CD4-positive, alpha-beta memory T cell (primary cell): ENCODE measurements around the gene INTS7. TPM values are rescaled to one million over a fixed set of nuclear protein-coding genes. Genes with fewer than 3 reads are reported as not detected.
A peak's percentile ranks its signal among the peaks of the same experiment; 100 is the strongest.

Experiments used
- CTCF ChIA-PET: fragments of 350-600 bp; sonication (Branson Sonifier 250); formaldehyde crosslinking; loops from one replicate; lab custom pipeline; 2021; ENCODE audit warnings: inconsistent platforms; ENCODE audit not compliant: partially characterized antibody; lab: Charles Lee
- POLR2A ChIA-PET: fragments of 350-600 bp; sonication (Branson Sonifier 250); formaldehyde crosslinking; loops from one replicate; lab custom pipeline; 2021; ENCODE audit not compliant: partially characterized antibody; lab: Charles Lee
- DNase-seq, 5 donors: peaks; one replicate each; pipeline versions ENCODE4 v3.0.0 to v3.0.0-alpha.2; 2020 to 2022; ENCODE audit warnings: mixed read lengths in 1 of 5
- H3K27ac ChIP-seq: one replicate; pipeline ENCODE4 v1.7.0; 2013; ENCODE audit warnings: low read depth, low read length
- H3K27me3 ChIP-seq: 2 replicates; pipeline ENCODE4 v1.7.0; 2013; ENCODE audit warnings: mild to moderate bottlenecking, low read length, moderate library complexity; ENCODE audit not compliant: insufficient read depth
- H3K36me3 ChIP-seq: 2 replicates; pipeline ENCODE4 v1.7.0; 2013; ENCODE audit warnings: mild to moderate bottlenecking, low read length, moderate library complexity; ENCODE audit not compliant: insufficient read depth
- H3K4me1 ChIP-seq: 2 replicates; pipeline ENCODE4 v1.7.0; 2013; ENCODE audit warnings: mild to moderate bottlenecking, low read length, moderate library complexity; ENCODE audit not compliant: insufficient read depth
- H3K4me3 ChIP-seq, 2 donors: one replicate each; pipeline ENCODE4 v1.7.0; 2013; ENCODE audit warnings: low read length in 2 of 2, mild to moderate bottlenecking in 1 of 2
- H3K9me3 ChIP-seq, 2 donors: one replicate each; pipeline ENCODE4 v1.7.0; 2013; ENCODE audit warnings: low read length in 2 of 2, control low read depth in 1 of 2; ENCODE audit not compliant: control insufficient read depth in 1 of 2
- H3K27ac Mint-ChIP-seq, 7 donors: one replicate each; pipeline ENCODE4 v1.8.0; 2020 to 2021; ENCODE audit warnings: mixed read lengths in 7 of 7, mild to moderate bottlenecking in 6 of 7, inconsistent platforms in 3 of 7, moderate library complexity in 3 of 7
- H3K27me3 Mint-ChIP-seq, 2 donors: one replicate each; pipeline ENCODE4 v1.8.0; 2020 to 2021; ENCODE audit warnings: mixed read lengths in 2 of 2
- H3K36me3 Mint-ChIP-seq, 2 donors: one replicate each; pipeline ENCODE4 v1.8.0; 2020 to 2021; ENCODE audit warnings: mixed read lengths in 2 of 2, inconsistent platforms in 1 of 2, mild to moderate bottlenecking in 1 of 2
- H3K4me1 Mint-ChIP-seq, 4 donors: one replicate each; pipeline ENCODE4 v1.8.0; 2020 to 2021; ENCODE audit warnings: mixed read lengths in 4 of 4, mild to moderate bottlenecking in 1 of 4
- H3K4me3 Mint-ChIP-seq, 8 donors: one replicate each; pipeline ENCODE4 v1.8.0; 2020 to 2021; ENCODE audit warnings: mixed read lengths in 8 of 8, mild to moderate bottlenecking in 7 of 8, moderate library complexity in 6 of 8, inconsistent platforms in 3 of 8
- H3K9me3 Mint-ChIP-seq, 8 donors: one replicate each; pipeline ENCODE4 v1.8.0; 2020 to 2021; ENCODE audit warnings: mixed read lengths in 8 of 8, mild to moderate bottlenecking in 5 of 8, inconsistent platforms in 3 of 8, moderate library complexity in 1 of 8
- intact Hi-C: fragments of 100-400 bp; cut with micrococcal nuclease; formaldehyde crosslinking; loops from one replicate; pipeline ENCODE4 v1.15.1; 2023
- polyA plus RNA-seq, 2 donors: library from polyadenylated mRNA; unstranded; fragments of 300-500 nt; fragmentation: Illumina TruSeq; gene quantifications; one replicate each; pipeline ENCODE4 v1.2.3, GENCODE V29; 2021
- total RNA-seq, 2 experiments: library from RNA; stranded (reverse); gene quantifications; one replicate each; pipeline ENCODE4 v1.2.3, GENCODE V29; 2021

Gene INTS7
- total RNA-seq (10 to 100 TPM in 1 of 2 experiments, 1 to 10 TPM in 1; 9.5 to 12.4 TPM), polyA plus RNA-seq (10 to 100 TPM in 1 of 2 donors, 1 to 10 TPM in 1; 8.4 to 19.1 TPM)

DNA sequence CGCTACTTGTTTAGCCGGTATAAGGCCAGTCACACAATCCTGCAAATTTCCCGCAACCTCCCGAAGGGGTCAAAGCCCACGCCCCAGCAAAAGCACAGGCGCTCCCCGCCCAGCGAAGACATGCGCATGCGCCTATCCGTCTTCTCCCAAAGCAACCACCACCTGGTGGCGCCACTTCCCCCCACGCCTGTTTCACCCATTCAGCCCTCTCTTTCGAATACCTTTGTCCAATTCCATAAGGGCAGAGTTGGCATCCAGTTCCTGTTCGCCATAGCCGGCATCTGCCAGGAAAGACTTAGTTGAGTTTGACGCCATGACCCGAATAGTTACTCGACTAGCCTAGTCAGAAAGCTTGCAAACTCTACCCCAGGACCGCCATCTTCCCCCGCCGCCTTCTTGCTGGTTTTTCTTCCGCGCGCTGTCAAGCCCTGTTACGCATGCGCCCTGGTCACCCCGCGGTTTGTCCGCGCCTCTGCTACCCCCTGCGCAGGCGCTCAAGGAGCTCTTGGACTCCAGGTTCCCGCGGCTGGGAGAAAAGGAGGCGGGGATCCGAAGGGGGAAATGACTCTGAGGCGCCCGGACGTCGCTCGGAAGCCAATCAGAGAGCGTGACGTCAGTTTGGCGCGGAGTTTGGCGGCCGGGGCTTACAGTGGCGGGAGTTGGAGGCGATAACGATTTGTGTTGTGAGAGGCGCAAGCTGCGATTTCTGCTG is at the start of gene INTS7, which contains the start of gene DTL:
Gene INTS7 (minus strand): TSS at position 435 of the 712 bp plus-strand sequence. CDS start 120 bp downstream, at position 315.
Gene DTL (plus strand): TSS at position 626 of the 712 bp plus-strand sequence. CDS start 143 bp downstream, outside the sequence.
- intact Hi-C loops: loop anchor here (1.0 to 5.0 kb wide), 10 partner anchors 23 to 980 kb away; partner anchors contain the start of genes ANGEL2, LPGAT1, NSL1 and PPP2R5A
- no peaks in the 10 kb centered on the region for H3K9me3 ChIP-seq
- H3K27ac Mint-ChIP-seq: peak within 1 kb of the TSS; percentile 92 to 99 (median 98)
- H3K27ac ChIP-seq: peak within 1 kb of the TSS; percentile 75
- peaks cover 0 to 11% of the 10 kb centered on the region in 2 donors for H3K36me3 Mint-ChIP-seq
- peak within 1 kb of the TSS; percentile 90 to 99 (median 98) for H3K4me3 Mint-ChIP-seq
- no peaks in the 10 kb centered on the region for H3K36me3 ChIP-seq
- CTCF ChIA-PET: interaction anchor here (0.5 to 5.4 kb wide), 65 partner anchors 8 to 1708 kb away, joined by 3 to 53 read pairs (median 4); partner anchors contain the start of gene PACC1
- peaks cover 58% of the 10 kb centered on the region for H3K4me1 ChIP-seq
- no peaks in the 10 kb centered on the region for H3K27me3 ChIP-seq
- H3K27me3 Mint-ChIP-seq: no peaks in the 10 kb centered on the region
- POLR2A ChIA-PET: interaction anchor here (0.6 to 3.8 kb wide), 22 partner anchors 8 to 822 kb away, joined by 3 to 40 read pairs (median 4); partner anchors contain the start of genes FLVCR1, PACC1 and PPP2R5A
- peaks cover 0 to 3% (median 0%) of the 10 kb centered on the region in 8 donors for H3K9me3 Mint-ChIP-seq
- DNase-seq: peak; percentile 99
- H3K4me3 ChIP-seq: peak within 1 kb of the TSS; percentile 68 to 78
- H3K4me1 Mint-ChIP-seq: peaks cover 36 to 70% (median 48%) of the 10 kb centered on the region in 4 donors

GRCh38 chr1:212082765-212083406 is 47.5 kb upstream of the INTS7 start:
- Mint-ChIP-seq H3K27me3 (no peaks in the 10 kb centered on the region), H3K9me3 (no peaks in the 10 kb centered on the region), H3K36me3 (no peaks in the 10 kb centered on the region), H3K4me3 (no peak overlapping the region), H3K27ac (no peak overlapping the region), H3K4me1 (peaks cover 0 to 2% (median 0%) of the 10 kb centered on the region in 4 donors)
- H3K36me3 ChIP-seq: no peaks in the 10 kb centered on the region
- no peak for DNase-seq
- H3K27ac ChIP-seq: no peak overlapping the region
- H3K27me3 ChIP-seq: no peaks in the 10 kb centered on the region
- H3K9me3 ChIP-seq: no peaks in the 10 kb centered on the region
- CTCF ChIA-PET: interaction anchor here (5.1 kb wide), 1 partner anchor 12 kb away, joined by 32 read pairs; no protein-coding TSS in a partner anchor
- H3K4me1 ChIP-seq: no peaks in the 10 kb centered on the region
- POLR2A ChIA-PET: no interaction called here
- intact Hi-C loops: no loop called here
- no peak overlapping the region for H3K4me3 ChIP-seq

DNA sequence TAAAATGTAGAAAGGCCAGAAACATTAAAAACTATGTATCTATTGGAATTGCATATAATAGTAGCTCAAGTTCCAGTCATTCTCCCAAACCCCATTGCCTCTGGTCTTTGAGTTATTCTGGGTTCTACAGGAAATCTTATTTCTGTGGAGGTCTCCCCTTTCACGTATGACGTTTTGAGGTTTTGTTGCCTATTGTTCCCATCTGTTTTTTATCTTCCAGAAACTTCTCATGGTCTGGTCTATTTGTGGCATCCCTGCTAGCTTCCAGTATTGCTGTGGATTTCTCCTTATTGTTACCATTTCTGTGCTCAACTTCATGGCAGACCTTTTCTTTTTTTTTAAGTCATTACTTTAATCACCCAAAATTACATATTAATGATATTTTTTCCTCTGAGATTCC is 43.5 kb upstream of the INTS7 start:
- no peak for DNase-seq
- Mint-ChIP-seq H3K9me3 (no peaks in the 10 kb centered on the region), H3K27ac (no peak overlapping the region), H3K4me3 (no peak overlapping the region), H3K36me3 (no peaks in the 10 kb centered on the region), H3K4me1 (no peaks in the 10 kb centered on the region), H3K27me3 (no peaks in the 10 kb centered on the region)
- Histone ChIP-seq H3K36me3 (no peaks in the 10 kb centered on the region), H3K4me3 (no peak overlapping the region), H3K9me3 (no peaks in the 10 kb centered on the region), H3K27me3 (no peaks in the 10 kb centered on the region), H3K4me1 (no peaks in the 10 kb centered on the region), H3K27ac (no peak overlapping the region)
- CTCF ChIA-PET: interaction anchor here (1.7 to 5.1 kb wide), 2 partner anchors 8 to 15 kb away, joined by 5 to 32 read pairs; no protein-coding TSS in a partner anchor
- intact Hi-C loops: no loop called here
- POLR2A ChIA-PET: interaction anchor here (0.6 kb wide), 1 partner anchor 223 kb away, joined by 3 read pairs; no protein-coding TSS in a partner anchor

GRCh38 chr1:212077028-212077427 is 41.7 kb upstream of the INTS7 start:
- Mint-ChIP-seq H3K4me3 (no peak overlapping the region), H3K4me1 (no peaks in the 10 kb centered on the region), H3K9me3 (no peaks in the 10 kb centered on the region), H3K27me3 (no peaks in the 10 kb centered on the region), H3K36me3 (no peaks in the 10 kb centered on the region), H3K27ac (no peak overlapping the region)
- no peaks in the 10 kb centered on the region for H3K36me3 ChIP-seq
- H3K4me1 ChIP-seq: no peaks in the 10 kb centered on the region
- H3K4me3 ChIP-seq: no peak overlapping the region
- ChIA-PET CTCF (interaction anchor here (1.3 to 2.6 kb wide), 3 partner anchors 14 to 379 kb away, joined by 3 to 14 read pairs (median 4); no protein-coding TSS in a partner anchor), POLR2A (interaction anchor here (0.6 to 1.2 kb wide), 2 partner anchors 207 to 213 kb away, joined by 3 read pairs; no protein-coding TSS in a partner anchor)
- no peak for DNase-seq
- no peaks in the 10 kb centered on the region for H3K9me3 ChIP-seq
- no peak overlapping the region for H3K27ac ChIP-seq
- intact Hi-C loops: no loop called here
- H3K27me3 ChIP-seq: no peaks in the 10 kb centered on the region

GRCh38 chr1:212074856-212075255 is 39.5 kb upstream of the INTS7 start:
- CTCF ChIA-PET: interaction anchor here (1.4 kb wide), 1 partner anchor 216 kb away, joined by 7 read pairs; no protein-coding TSS in a partner anchor
- Histone ChIP-seq H3K27ac (no peak overlapping the region), H3K4me1 (no peaks in the 10 kb centered on the region), H3K27me3 (no peaks in the 10 kb centered on the region), H3K4me3 (no peak overlapping the region), H3K9me3 (no peaks in the 10 kb centered on the region), H3K36me3 (no peaks in the 10 kb centered on the region)
- POLR2A ChIA-PET: interaction anchor here (0.7 kb wide), 1 partner anchor 181 kb away, joined by 3 read pairs; no protein-coding TSS in a partner anchor
- H3K4me3 Mint-ChIP-seq: no peak overlapping the region
- H3K27ac Mint-ChIP-seq: no peak overlapping the region
- no peak for DNase-seq
- intact Hi-C loops: no loop called here
- H3K27me3 Mint-ChIP-seq: no peaks in the 10 kb centered on the region
- H3K9me3 Mint-ChIP-seq: no peaks in the 10 kb centered on the region
- peaks cover 0 to 3% (median 1%) of the 10 kb centered on the region in 4 donors for H3K4me1 Mint-ChIP-seq
- H3K36me3 Mint-ChIP-seq: no peaks in the 10 kb centered on the region

DNA sequence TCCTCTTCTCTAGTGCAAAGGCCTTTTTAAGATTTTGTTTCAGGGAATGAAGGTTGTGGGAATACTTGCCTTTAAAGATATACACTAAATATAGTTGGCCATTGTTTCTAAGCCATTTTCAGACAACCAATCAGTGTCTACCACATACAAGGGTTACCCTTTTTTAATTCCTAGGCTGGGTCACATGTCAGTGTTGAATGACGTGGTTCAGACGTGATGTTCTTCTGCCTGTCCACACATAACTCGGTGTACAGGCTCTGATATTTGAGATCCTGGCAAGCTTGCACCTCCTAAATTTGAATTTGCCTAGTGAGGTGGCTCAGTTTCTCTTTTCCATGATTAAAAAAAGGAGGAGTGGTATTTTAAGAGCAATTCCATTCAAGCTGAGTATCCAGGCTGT is 39.0 kb upstream of the INTS7 start:
- H3K9me3 ChIP-seq: no peaks in the 10 kb centered on the region
- ChIA-PET POLR2A (no interaction called here), CTCF (interaction anchor here (1.4 kb wide), 1 partner anchor 217 kb away, joined by 7 read pairs; no protein-coding TSS in a partner anchor)
- H3K27ac ChIP-seq: no peak overlapping the region
- intact Hi-C loops: no loop called here
- no peak overlapping the region for H3K4me3 Mint-ChIP-seq
- H3K36me3 Mint-ChIP-seq: no peaks in the 10 kb centered on the region
- H3K27me3 Mint-ChIP-seq: no peaks in the 10 kb centered on the region
- H3K4me1 Mint-ChIP-seq: peaks cover 0 to 3% (median 1%) of the 10 kb centered on the region in 4 donors
- H3K4me3 ChIP-seq: no peak overlapping the region
- no peaks in the 10 kb centered on the region for H3K36me3 ChIP-seq
- H3K27me3 ChIP-seq: no peaks in the 10 kb centered on the region
- no peaks in the 10 kb centered on the region for H3K4me1 ChIP-seq
- no peak overlapping the region for H3K27ac Mint-ChIP-seq
- DNase-seq: no peak
- no peaks in the 10 kb centered on the region for H3K9me3 Mint-ChIP-seq
